GM23338 (cell line): ENCODE results near the gene NKRF.

ENCODE experiments used
- CTCF ChIP-seq, 2 experiments: fragments of 200-600 bp in 1 of 2; sonication (generic) in 1 of 2; conservative IDR thresholded peaks; 2 replicates each; pipeline versions ENCODE4 v1.5.1 to v1.6.1; 2016 to 2017; ENCODE audit warnings: antibody characterized with exemption in 2 of 2, low read depth in 2 of 2, mild to moderate bottlenecking in 2 of 2, moderate library complexity in 1 of 2
- ETS1 ChIP-seq: IDR thresholded peaks from 2 replicates; pipeline ENCODE4 v1.6.1; 2016; ENCODE audit warnings: antibody characterized with exemption
- EZH2 ChIP-seq: fragments of 200-600 bp; sonication (generic); IDR thresholded peaks from one replicate; pipeline ENCODE4 v1.8.0; 2017; ENCODE audit warnings: antibody characterized with exemption, mild to moderate bottlenecking, low read depth; ENCODE audit not compliant: unreplicated experiment
- EZH2phosphoT487 ChIP-seq: fragments of 200-600 bp; sonication (generic); IDR thresholded peaks from one replicate; pipeline ENCODE4 v1.8.1; 2018; ENCODE audit warnings: antibody characterized with exemption; ENCODE audit not compliant: unreplicated experiment

- TF ChIP-seq EZH2phosphoT487: no peak
- TF ChIP-seq ETS1: no peak
- peak; percentile 48 to 58 for TF ChIP-seq CTCF (conservative IDR thresholded peaks at IDR 0.05; ENCODE audit: low read depth in 2 of 2)
- no peak for TF ChIP-seq EZH2
These were observed 66.4 kb downstream of the NKRF start for GRCh38 chrX:119539872-119540271.
